ENCODE results near the gene DNMT3L. TPM values are rescaled to one million over a fixed set of nuclear protein-coding genes. Genes with fewer than 3 reads are reported as not detected.

DNMT3L gene
- total RNA-seq, 1 donor from 2014 or later = not detected

- H3K4me3 Mint-ChIP-seq (ENCODE audit: unreplicated experiment) = no peak overlapping the region
- H3K4me1 Mint-ChIP-seq (ENCODE audit: low read depth) = peaks cover 11% of the 10 kb centered on the region
- no peaks in the 10 kb centered on the region for H3K36me3 Mint-ChIP-seq (ENCODE audit: low read depth)
- no peaks in the 10 kb centered on the region for H3K9me3 Mint-ChIP-seq (ENCODE audit: low read depth)
- no peak overlapping the region for H3K27ac Mint-ChIP-seq (ENCODE audit: unreplicated experiment)
- no peak for TF ChIP-seq CTCF (IDR thresholded peaks at IDR 0.05)
- H3K27me3 Mint-ChIP-seq (ENCODE audit: low read depth) = no peaks in the 10 kb centered on the region
- no peak for DNase-seq (ENCODE audit: low spot score)
Observed at GRCh38 chr21:44293551-44294231, 32.0 kb upstream of the DNMT3L start.

GRCh38 chr21:44292812-44293195 lies 31.1 kb upstream of the DNMT3L start:
- Mint-ChIP-seq H3K27ac (ENCODE audit: unreplicated experiment) (no peak overlapping the region), H3K4me1 (ENCODE audit: low read depth) (peaks cover 9% of the 10 kb centered on the region), H3K36me3 (ENCODE audit: low read depth) (no peaks in the 10 kb centered on the region), H3K4me3 (ENCODE audit: unreplicated experiment) (no peak overlapping the region), H3K27me3 (ENCODE audit: low read depth) (peaks cover under 1% of the 10 kb centered on the region), H3K9me3 (ENCODE audit: low read depth) (no peaks in the 10 kb centered on the region)
- TF ChIP-seq CTCF (IDR thresholded peaks at IDR 0.05) = no peak
- no peak for DNase-seq (ENCODE audit: low spot score)

- TF ChIP-seq CTCF (IDR thresholded peaks at IDR 0.05) = no peak
- H3K4me3 Mint-ChIP-seq (ENCODE audit: unreplicated experiment) = no peak overlapping the region
Observed at GRCh38 chr21:44291936-44292811, 30.5 kb upstream of the DNMT3L start.

GRCh38 chr21:44291078-44291935 lies 29.6 kb upstream of the DNMT3L start:
- no peaks in the 10 kb centered on the region for H3K36me3 Mint-ChIP-seq (ENCODE audit: low read depth)
- peaks cover 4% of the 10 kb centered on the region for H3K4me1 Mint-ChIP-seq (ENCODE audit: low read depth)
- peaks cover 3% of the 10 kb centered on the region for H3K27me3 Mint-ChIP-seq (ENCODE audit: low read depth)
- no peak overlapping the region for H3K4me3 Mint-ChIP-seq (ENCODE audit: unreplicated experiment)
- no peaks in the 10 kb centered on the region for H3K9me3 Mint-ChIP-seq (ENCODE audit: low read depth)
- no peak for TF ChIP-seq CTCF (IDR thresholded peaks at IDR 0.05)
- DNase-seq (ENCODE audit: low spot score) = no peak
- H3K27ac Mint-ChIP-seq (ENCODE audit: unreplicated experiment) = no peak overlapping the region

More at GRCh38 chr21:44291936-44292811, 30.5 kb upstream of the DNMT3L start:
- H3K9me3 Mint-ChIP-seq (ENCODE audit: low read depth) = no peaks in the 10 kb centered on the region
- H3K27ac Mint-ChIP-seq (ENCODE audit: unreplicated experiment) = no peak overlapping the region
- H3K27me3 Mint-ChIP-seq (ENCODE audit: low read depth) = peaks cover 3% of the 10 kb centered on the region
- no peak for DNase-seq (ENCODE audit: low spot score)
- H3K4me1 Mint-ChIP-seq (ENCODE audit: low read depth) = peaks cover 4% of the 10 kb centered on the region
- no peaks in the 10 kb centered on the region for H3K36me3 Mint-ChIP-seq (ENCODE audit: low read depth)
